ENCODE results near the gene PDZD4. TPM values are rescaled to one million over a fixed set of nuclear protein-coding genes. Genes with fewer than 3 reads are reported as not detected.

The PDZD4 gene
- polyA plus RNA-seq, 1 of the 3 experiments (the other 2 are of a cell fraction), result 1.9 TPM

GRCh38 chrX:153778181-153778580 is 52.2 kb downstream of the PDZD4 start:
- Histone ChIP-seq H3K79me2 (ENCODE audit: insufficient read depth) (no peaks in the 10 kb centered on the region), H3K4me2 (no peak overlapping the region), H3K36me3 (replicated peaks in 1 of 2; ENCODE audit: control insufficient read depth in 1 of 2, insufficient read depth in 2 of 2, low read length in 1 of 2) (no peaks in the 10 kb centered on the region), H3K9me3 (no peaks in the 10 kb centered on the region), H3K4me3 (ENCODE audit: low read depth in 2 of 2, low read length in 1 of 2) (no peak overlapping the region), H3K27me3 (ENCODE audit: insufficient read depth) (0 out of 2 replicates have a peak, but pooled peaks cover 7% of the 10 kb centered on the region), H3K4me1 (ENCODE audit: control insufficient read depth in 1 of 2, insufficient read depth in 2 of 2, low read depth in 1 of 2, low read length in 1 of 2) (peaks cover 0 to 9% of the 10 kb centered on the region in 2 experiments; a peak in 1 of 4 replicates), H3K9me2 (no peaks in the 10 kb centered on the region), H2AFZ (ENCODE audit: low read depth) (no peak overlapping the region), H3F3A (replicated peaks; ENCODE audit: insufficient read depth) (no peaks in the 10 kb centered on the region), H3K27ac (ENCODE audit: low read depth in 2 of 2, low read length in 1 of 2) (no peak overlapping the region; a peak in 1 of 4 replicates), H4K20me1 (ENCODE audit: insufficient read depth) (no peaks in the 10 kb centered on the region), H3K9ac (no peak overlapping the region)
- POLR2A ChIA-PET, result interaction anchor here (0.6 to 1.1 kb wide), 2 partner anchors 79 to 169 kb away, joined by 3 read pairs; no protein-coding TSS in a partner anchor
- CTCF ChIA-PET, result interaction anchor here (0.8 to 2.4 kb wide), 7 partner anchors 10 to 171 kb away, joined by 3 to 10 read pairs (median 4); partner anchors contain the start of gene PLXNB3
- TF ChIP-seq EZH2phosphoT487 (IDR thresholded peaks at IDR 0.05; ENCODE audit: borderline replicate concordance, low read depth) (no peak), CTCF (IDR thresholded peaks at IDR 0.05) (no peak), REST (IDR thresholded peaks at IDR 0.05; ENCODE audit: low read depth, low read length) (no peak), RCOR1 (IDR thresholded peaks at IDR 0.05; ENCODE audit: low read length) (no peak), YY1 (IDR thresholded peaks at IDR 0.05; ENCODE audit: low read depth) (no peak), MEF2A (IDR thresholded peaks at IDR 0.05; ENCODE audit: borderline replicate concordance, low read depth) (no peak), JUND (IDR thresholded peaks at IDR 0.05) (no peak), SMC3 (IDR thresholded peaks at IDR 0.05; ENCODE audit: low read depth, low read length) (no peak), RXRA (IDR thresholded peaks at IDR 0.05; ENCODE audit: borderline replicate concordance, low read depth) (no peak), USF1 (IDR thresholded peaks at IDR 0.05; ENCODE audit: borderline replicate concordance, low read depth) (no peak), IRF3 (IDR thresholded peaks at IDR 0.05; ENCODE audit: low read depth, low read length) (no peak)
- no peak for DNase-seq
- 58% methylated on average over 8 of the region's 17 CpGs for WGBS (ENCODE audit: low lambda C conversion rate)
